CD4-positive, alpha-beta memory T cell (primary cell): ENCODE measurements around the gene SUN5. TPM values are rescaled to one million over a fixed set of nuclear protein-coding genes. Genes with fewer than 3 reads are reported as not detected.

Experiments
- CTCF ChIA-PET: fragments of 350-600 bp; sonication (Branson Sonifier 250); formaldehyde crosslinking; loops from one replicate; lab custom pipeline; 2021; ENCODE audit warnings: inconsistent platforms; ENCODE audit not compliant: partially characterized antibody; lab: Charles Lee
- POLR2A ChIA-PET: fragments of 350-600 bp; sonication (Branson Sonifier 250); formaldehyde crosslinking; loops from one replicate; lab custom pipeline; 2021; ENCODE audit not compliant: partially characterized antibody; lab: Charles Lee
- DNase-seq, 5 donors: peaks; one replicate each; pipeline versions ENCODE4 v3.0.0 to v3.0.0-alpha.2; 2020 to 2022; ENCODE audit warnings: mixed read lengths in 1 of 5
- H3K27ac ChIP-seq: one replicate; pipeline ENCODE4 v1.7.0; 2013; ENCODE audit warnings: low read depth, low read length
- H3K27me3 ChIP-seq: 2 replicates; pipeline ENCODE4 v1.7.0; 2013; ENCODE audit warnings: mild to moderate bottlenecking, low read length, moderate library complexity; ENCODE audit not compliant: insufficient read depth
- H3K36me3 ChIP-seq: 2 replicates; pipeline ENCODE4 v1.7.0; 2013; ENCODE audit warnings: mild to moderate bottlenecking, low read length, moderate library complexity; ENCODE audit not compliant: insufficient read depth
- H3K4me1 ChIP-seq: 2 replicates; pipeline ENCODE4 v1.7.0; 2013; ENCODE audit warnings: mild to moderate bottlenecking, low read length, moderate library complexity; ENCODE audit not compliant: insufficient read depth
- H3K4me3 ChIP-seq, 2 donors: one replicate each; pipeline ENCODE4 v1.7.0; 2013; ENCODE audit warnings: low read length in 2 of 2, mild to moderate bottlenecking in 1 of 2
- H3K9me3 ChIP-seq, 2 donors: one replicate each; pipeline ENCODE4 v1.7.0; 2013; ENCODE audit warnings: low read length in 2 of 2, control low read depth in 1 of 2; ENCODE audit not compliant: control insufficient read depth in 1 of 2
- H3K27ac Mint-ChIP-seq, 7 donors: one replicate each; pipeline ENCODE4 v1.8.0; 2020 to 2021; ENCODE audit warnings: mixed read lengths in 7 of 7, mild to moderate bottlenecking in 6 of 7, inconsistent platforms in 3 of 7, moderate library complexity in 3 of 7
- H3K27me3 Mint-ChIP-seq, 2 donors: one replicate each; pipeline ENCODE4 v1.8.0; 2020 to 2021; ENCODE audit warnings: mixed read lengths in 2 of 2
- H3K36me3 Mint-ChIP-seq, 2 donors: one replicate each; pipeline ENCODE4 v1.8.0; 2020 to 2021; ENCODE audit warnings: mixed read lengths in 2 of 2, inconsistent platforms in 1 of 2, mild to moderate bottlenecking in 1 of 2
- H3K4me1 Mint-ChIP-seq, 4 donors: one replicate each; pipeline ENCODE4 v1.8.0; 2020 to 2021; ENCODE audit warnings: mixed read lengths in 4 of 4, mild to moderate bottlenecking in 1 of 4
- H3K4me3 Mint-ChIP-seq, 8 donors: one replicate each; pipeline ENCODE4 v1.8.0; 2020 to 2021; ENCODE audit warnings: mixed read lengths in 8 of 8, mild to moderate bottlenecking in 7 of 8, moderate library complexity in 6 of 8, inconsistent platforms in 3 of 8
- H3K9me3 Mint-ChIP-seq, 8 donors: one replicate each; pipeline ENCODE4 v1.8.0; 2020 to 2021; ENCODE audit warnings: mixed read lengths in 8 of 8, mild to moderate bottlenecking in 5 of 8, inconsistent platforms in 3 of 8, moderate library complexity in 1 of 8
- intact Hi-C: fragments of 100-400 bp; cut with micrococcal nuclease; formaldehyde crosslinking; loops from one replicate; pipeline ENCODE4 v1.15.1; 2023
- polyA plus RNA-seq, 2 donors: library from polyadenylated mRNA; unstranded; fragments of 300-500 nt; fragmentation: Illumina TruSeq; gene quantifications; one replicate each; pipeline ENCODE4 v1.2.3, GENCODE V29; 2021
- total RNA-seq, 2 experiments: library from RNA; stranded (reverse); gene quantifications; one replicate each; pipeline ENCODE4 v1.2.3, GENCODE V29; 2021

The SUN5 gene
- total and polyA plus RNA-seq, 4 experiments from 2014 or later: not detected

DNA sequence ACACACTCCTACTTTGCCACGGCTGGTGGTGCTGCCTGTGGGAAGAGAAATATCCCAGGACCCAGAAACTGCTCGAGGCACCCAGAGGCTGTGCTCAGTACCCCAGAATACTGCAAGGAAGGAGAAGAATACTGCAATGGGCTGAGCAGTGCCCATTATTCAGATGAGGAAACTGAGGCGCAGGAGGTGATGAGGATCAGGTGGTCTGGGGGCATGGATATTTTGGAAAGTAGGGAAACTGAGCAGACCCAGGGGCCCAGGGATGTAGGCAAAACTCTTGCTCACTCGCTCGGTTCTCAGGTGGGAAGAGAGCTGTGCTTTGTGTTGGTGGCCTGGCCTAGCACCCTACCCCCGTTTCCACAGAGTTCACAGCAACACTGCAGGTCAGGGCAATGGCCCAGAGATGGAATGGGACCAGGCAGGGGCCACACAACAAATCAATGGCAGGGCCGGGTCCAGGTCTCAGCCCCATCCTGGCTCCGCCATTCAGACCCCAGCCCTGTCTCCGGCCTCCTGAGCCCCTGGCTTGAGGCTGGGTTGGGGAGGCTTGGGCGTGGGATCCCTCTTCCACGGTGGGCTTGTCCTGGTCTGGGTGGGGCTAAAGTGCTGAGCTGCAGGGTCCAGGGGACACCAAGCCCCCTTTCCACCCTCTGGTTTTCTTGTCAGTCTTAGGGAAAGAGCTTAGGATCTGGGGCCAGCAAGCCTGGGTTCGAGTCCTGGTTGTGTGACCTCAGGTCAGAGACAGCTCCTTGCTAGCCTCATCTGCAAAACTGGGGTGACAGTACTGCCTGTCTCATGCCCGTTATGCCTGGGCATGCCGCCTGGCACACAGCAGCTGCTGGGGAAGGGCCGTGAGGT is 33.9 kb downstream of the SUN5 start:
- no peak for DNase-seq
- Histone ChIP-seq H3K9me3 (no peaks in the 10 kb centered on the region), H3K4me1 (peaks cover 92% of the 10 kb centered on the region), H3K27ac (peak overlapping the region; percentile 94), H3K36me3 (no peaks in the 10 kb centered on the region), H3K27me3 (no peaks in the 10 kb centered on the region), H3K4me3 (peak overlapping the region in 1 of 2 donors; percentile 42)
- H3K36me3 Mint-ChIP-seq: peaks cover 3 to 14% of the 10 kb centered on the region in 2 donors
- no peaks in the 10 kb centered on the region for H3K27me3 Mint-ChIP-seq
- intact Hi-C loops: loop anchor here (5.0 to 10.0 kb wide), 3 partner anchors 37 to 436 kb away; partner anchors contain the start of gene BPIFB2
- peaks cover 0 to 11% (median 4%) of the 10 kb centered on the region in 8 donors for H3K9me3 Mint-ChIP-seq
- CTCF ChIA-PET: interaction anchor here (0.8 to 10.1 kb wide), 3 partner anchors 13 to 26 kb away, joined by 3 to 86 read pairs (median 3); no protein-coding TSS in a partner anchor
- H3K4me1 Mint-ChIP-seq: peaks cover 0 to 74% (median 32%) of the 10 kb centered on the region in 4 donors
- H3K4me3 Mint-ChIP-seq: peak overlapping the region in 6 of 8 donors; percentile 17 to 84 (median 52)
- POLR2A ChIA-PET: interaction anchor here (0.6 to 3.6 kb wide), 3 partner anchors 20 to 107 kb away, joined by 3 to 33 read pairs (median 3); no protein-coding TSS in a partner anchor
- H3K27ac Mint-ChIP-seq: peak overlapping the region in 4 of 7 donors; percentile 95 to 99 (median 97)

GRCh38 chr20:32969356-32970114 is 34.7 kb downstream of the SUN5 start:
- H3K27ac ChIP-seq: peak overlapping the region; percentile 94
- intact Hi-C loops: loop anchor here (5.0 to 10.0 kb wide), 3 partner anchors 38 to 435 kb away; partner anchors contain the start of gene BPIFB2
- no peak for DNase-seq

GRCh38 chr20:32968478-32969241 is 35.6 kb downstream of the SUN5 start:
- peak in 2 of 5 donors; percentile 24 to 57 for DNase-seq
- Mint-ChIP-seq H3K27me3 (no peaks in the 10 kb centered on the region), H3K9me3 (peaks cover 0 to 2% (median 0%) of the 10 kb centered on the region in 8 donors), H3K4me1 (peaks cover 5 to 71% (median 33%) of the 10 kb centered on the region in 4 donors), H3K36me3 (peaks cover 0 to 14% of the 10 kb centered on the region in 2 donors), H3K27ac (peak overlapping the region in 4 of 7 donors; percentile 95 to 99 (median 97)), H3K4me3 (peak overlapping the region in 7 of 8 donors; percentile 59 to 90 (median 82))
- H3K4me1 ChIP-seq: peaks cover 94% of the 10 kb centered on the region
- H3K36me3 ChIP-seq: no peaks in the 10 kb centered on the region
- H3K27ac ChIP-seq: peak overlapping the region; percentile 94
- ChIA-PET POLR2A (interaction anchor here (0.8 to 4.2 kb wide), 5 partner anchors 8 to 149 kb away, joined by 3 to 19 read pairs (median 7); partner anchors contain the start of gene MAPRE1), CTCF (interaction anchor here (1.5 to 10.1 kb wide), 3 partner anchors 24 to 66 kb away, joined by 5 to 86 read pairs (median 6); partner anchors contain the start of gene SUN5)
- no peaks in the 10 kb centered on the region for H3K27me3 ChIP-seq
- no peak overlapping the region for H3K4me3 ChIP-seq
- intact Hi-C loops: no loop called here
- H3K9me3 ChIP-seq: no peaks in the 10 kb centered on the region

More at GRCh38 chr20:32969356-32970114, 34.7 kb downstream of the SUN5 start:
- Mint-ChIP-seq H3K9me3 (peaks cover 0 to 3% (median under 1%) of the 10 kb centered on the region in 8 donors), H3K4me3 (peak overlapping the region in 7 of 8 donors; percentile 21 to 90 (median 82)), H3K27me3 (no peaks in the 10 kb centered on the region), H3K4me1 (peaks cover 0 to 71% (median 31%) of the 10 kb centered on the region in 4 donors), H3K27ac (peak overlapping the region in 4 of 7 donors; percentile 95 to 99 (median 97)), H3K36me3 (peaks cover under 1 to 14% of the 10 kb centered on the region in 2 donors)
- no peaks in the 10 kb centered on the region for H3K36me3 ChIP-seq
- H3K9me3 ChIP-seq: no peaks in the 10 kb centered on the region
- ChIA-PET CTCF (interaction anchor here (2.3 to 10.1 kb wide), 2 partner anchors 25 to 36 kb away, joined by 6 to 86 read pairs; partner anchors contain the start of gene SUN5), POLR2A (interaction anchor here (3.6 to 4.2 kb wide), 2 partner anchors 23 to 24 kb away, joined by 19 to 33 read pairs; no protein-coding TSS in a partner anchor)
- no peaks in the 10 kb centered on the region for H3K27me3 ChIP-seq
- no peak overlapping the region for H3K4me3 ChIP-seq
- H3K4me1 ChIP-seq: peaks cover 100% of the 10 kb centered on the region

DNA sequence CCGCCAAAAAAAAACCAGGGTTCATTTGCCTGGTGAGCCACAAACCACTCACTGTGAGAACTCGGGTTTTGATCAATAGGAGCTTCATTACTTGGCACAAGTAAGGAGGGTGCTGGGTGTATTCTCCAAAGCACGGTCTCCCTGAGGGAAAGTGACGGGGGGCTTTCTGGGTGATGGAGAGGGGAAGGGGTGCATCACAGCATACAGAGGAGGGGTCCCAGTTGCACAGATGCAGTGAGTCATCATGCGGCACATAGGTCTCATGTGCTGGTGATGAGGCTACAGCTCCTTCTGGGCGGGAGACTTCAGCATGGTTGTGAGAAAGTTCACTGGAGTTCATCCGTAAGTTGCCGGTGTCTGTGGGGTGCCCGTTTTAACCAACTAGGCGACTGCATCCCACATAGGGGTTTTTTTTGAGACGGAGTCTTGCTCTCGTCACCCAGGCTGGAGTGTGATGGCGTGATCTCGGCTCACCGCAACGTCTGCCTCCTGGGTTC is 36.2 kb downstream of the SUN5 start:
- Mint-ChIP-seq H3K27ac (peak overlapping the region in 4 of 7 donors; percentile 95 to 99 (median 97)), H3K4me3 (peak overlapping the region; percentile 59 to 90 (median 79))
- POLR2A ChIA-PET: interaction anchor here (0.8 to 4.2 kb wide), 9 partner anchors 8 to 148 kb away, joined by 3 to 19 read pairs (median 6); partner anchors contain the start of genes MAPRE1 and SUN5

DNA sequence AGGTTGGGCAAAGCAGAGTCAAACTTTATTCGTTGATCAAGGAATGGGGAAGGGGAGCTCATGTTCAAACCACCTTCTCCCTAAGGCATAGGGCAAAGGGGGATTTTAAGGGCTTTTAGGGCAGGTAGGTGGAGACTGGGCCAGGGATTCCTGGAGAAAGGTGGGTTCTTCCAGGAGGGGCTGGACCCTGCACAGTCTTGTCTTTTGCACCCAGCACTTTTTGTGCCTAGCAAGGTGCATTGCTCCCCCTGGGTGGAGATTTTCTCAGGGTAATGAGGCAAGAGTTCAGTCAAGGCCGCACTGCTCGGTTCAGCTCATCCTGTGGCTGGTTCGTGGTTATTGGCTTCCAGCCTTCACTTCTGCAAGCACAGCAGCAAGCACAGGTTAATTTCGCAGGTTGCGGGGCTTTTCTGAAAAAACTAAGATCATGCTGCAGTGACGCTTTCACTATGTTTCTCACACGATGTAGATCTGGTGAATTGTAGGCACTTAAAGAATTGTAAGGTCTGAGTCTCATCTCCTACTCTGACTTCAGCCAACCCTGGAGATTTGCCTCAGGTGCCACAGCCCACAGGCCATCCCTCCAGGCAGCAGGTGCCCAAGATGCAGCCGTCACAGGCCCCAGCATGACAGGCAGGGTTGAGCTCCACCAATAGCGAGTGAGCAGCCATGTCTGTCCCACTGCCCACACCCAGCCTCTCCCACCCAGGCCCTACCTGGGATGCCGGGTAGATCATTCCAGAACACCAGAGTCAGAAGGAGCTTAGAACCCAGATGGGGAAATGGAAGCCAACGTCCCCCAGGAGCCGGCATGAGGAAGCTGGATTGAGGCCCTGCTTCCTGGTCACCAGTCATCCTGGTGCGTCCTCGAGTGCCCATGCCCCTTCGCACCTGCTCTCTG is 37.1 kb downstream of the SUN5 start:
- H3K4me1 ChIP-seq: peaks cover 81% of the 10 kb centered on the region
- peak overlapping the region; percentile 59 to 90 (median 79) for H3K4me3 Mint-ChIP-seq
- peak overlapping the region in 4 of 7 donors; percentile 95 to 99 (median 97) for H3K27ac Mint-ChIP-seq
- H3K36me3 ChIP-seq: no peaks in the 10 kb centered on the region
- peak; percentile 64 to 88 (median 71) for DNase-seq
- H3K9me3 ChIP-seq: no peaks in the 10 kb centered on the region
- no peaks in the 10 kb centered on the region for H3K27me3 ChIP-seq
- POLR2A ChIA-PET: interaction anchor here (0.8 to 4.2 kb wide), 13 partner anchors 8 to 147 kb away, joined by 3 to 19 read pairs (median 4); partner anchors contain the start of genes MAPRE1 and SUN5
- intact Hi-C loops: no loop called here
- peak overlapping the region in 1 of 2 donors; percentile 25 for H3K4me3 ChIP-seq
- CTCF ChIA-PET: interaction anchor here (0.6 to 10.1 kb wide), 7 partner anchors 13 to 79 kb away, joined by 3 to 86 read pairs (median 5); partner anchors contain the start of gene SUN5
- H3K27me3 Mint-ChIP-seq: no peaks in the 10 kb centered on the region
- peaks cover 15 to 62% (median 38%) of the 10 kb centered on the region in 4 donors for H3K4me1 Mint-ChIP-seq
- peaks cover 0 to 2% (median 0%) of the 10 kb centered on the region in 8 donors for H3K9me3 Mint-ChIP-seq
- peak overlapping the region; percentile 94 for H3K27ac ChIP-seq
- peaks cover 0 to 3% of the 10 kb centered on the region in 2 donors for H3K36me3 Mint-ChIP-seq

More for the DNA sequence above, 36.2 kb downstream of the SUN5 start:
- Histone ChIP-seq H3K27ac (peak overlapping the region; percentile 94), H3K9me3 (no peaks in the 10 kb centered on the region), H3K27me3 (no peaks in the 10 kb centered on the region), H3K36me3 (no peaks in the 10 kb centered on the region), H3K4me3 (no peak overlapping the region), H3K4me1 (peaks cover 90% of the 10 kb centered on the region)
- peak; percentile 56 to 89 (median 60) for DNase-seq
- peaks cover 0 to 2% (median 0%) of the 10 kb centered on the region in 8 donors for H3K9me3 Mint-ChIP-seq
- H3K36me3 Mint-ChIP-seq: peaks cover 0 to 8% of the 10 kb centered on the region in 2 donors
- intact Hi-C loops: no loop called here
- CTCF ChIA-PET: interaction anchor here (1.5 to 10.1 kb wide), 3 partner anchors 23 to 66 kb away, joined by 5 to 86 read pairs (median 6); partner anchors contain the start of gene SUN5
- H3K4me1 Mint-ChIP-seq: peaks cover 11 to 67% (median 34%) of the 10 kb centered on the region in 4 donors
- H3K27me3 Mint-ChIP-seq: no peaks in the 10 kb centered on the region
